Measurements from ENCODE around the gene C1orf141. TPM values are rescaled to one million over a fixed set of nuclear protein-coding genes. Genes with fewer than 3 reads are reported as not detected.
A peak's percentile ranks its signal among the peaks of the same experiment; 100 is the strongest.
"Not testable (repeated sequence)": the region's sequence is repeated elsewhere in the genome, so short reads cannot be mapped to it uniquely, and the experiment has no call there.

C1orf141 gene
- total and polyA plus RNA-seq, 4 donors: not detected

DNA sequence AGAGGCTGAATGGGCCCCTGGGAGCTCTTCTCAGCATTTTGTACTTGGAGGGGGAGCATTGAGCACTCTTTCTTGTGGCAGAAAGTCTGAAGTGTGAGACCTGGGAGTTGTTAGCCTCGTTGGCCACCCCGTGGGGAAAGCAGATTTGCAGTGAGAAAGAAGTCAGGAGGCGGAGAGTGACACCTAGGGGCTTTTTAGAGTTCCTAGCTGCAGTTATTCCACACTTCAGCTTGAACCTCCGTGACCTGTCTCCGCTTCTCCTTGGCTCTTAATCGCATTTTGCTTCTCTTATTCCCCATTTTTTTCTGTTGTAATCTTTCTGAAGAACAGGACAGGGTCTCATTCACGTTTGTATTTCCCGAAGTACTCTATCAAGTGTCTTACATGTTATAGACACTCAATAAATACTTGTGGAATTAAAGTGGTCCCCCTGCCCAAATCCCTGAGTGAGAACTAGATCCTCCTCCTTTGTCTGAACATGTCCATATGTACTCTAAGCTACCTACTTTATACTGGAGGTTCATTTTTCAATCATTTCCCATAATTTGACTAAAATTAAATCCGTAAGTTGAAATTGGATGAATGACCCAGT is 14.5 kb upstream of the C1orf141 start:
- TF ChIP-seq HNF4G (IDR thresholded peaks at IDR 0.05): no peak
- no peak for TF ChIP-seq NR2F2 (IDR thresholded peaks at IDR 0.05)
- TF ChIP-seq RAD21 (IDR thresholded peaks at IDR 0.05): peak; percentile 94 to 96
- TF ChIP-seq FOXA2 (IDR thresholded peaks at IDR 0.05): peak; percentile 6
- TF ChIP-seq ZBTB33 (IDR thresholded peaks at IDR 0.05): no peak
- no peak for TF ChIP-seq REST (IDR thresholded peaks at IDR 0.05)
- TF ChIP-seq CTCF (IDR thresholded peaks at IDR 0.05; ENCODE audit: low read depth, low read length, missing input control): peak; percentile 89
- TF ChIP-seq YY1 (IDR thresholded peaks at IDR 0.05): no peak
- peak; percentile 20 to 71 for TF ChIP-seq RXRA (IDR thresholded peaks at IDR 0.05)
- DNase-seq (ENCODE audit: low spot score): peak; percentile 57
- Histone ChIP-seq H3K36me3 (ENCODE audit: control insufficient read depth in 4 of 4, insufficient read depth in 3 of 4, low read depth in 1 of 4, low read length in 3 of 4) (no peaks in the 10 kb centered on the region), H3K4me1 (ENCODE audit: control insufficient read depth in 4 of 4, insufficient read depth in 4 of 4, low read length in 3 of 4) (peaks cover 0 to 9% (median 6%) of the 10 kb centered on the region in 4 donors), H3K27me3 (ENCODE audit: control insufficient read depth in 4 of 4, insufficient read depth in 4 of 4, low read length in 3 of 4) (no peaks in the 10 kb centered on the region), H3K9me3 (ENCODE audit: control insufficient read depth in 4 of 4, low read length in 3 of 4) (no peaks in the 10 kb centered on the region), H3K27ac (ENCODE audit: low read depth in 1 of 2, low read length in 2 of 2) (no peak overlapping the region), H3K4me3 (ENCODE audit: low read depth in 1 of 3, low read length in 3 of 3) (no peak overlapping the region), H3K9ac (ENCODE audit: low read depth in 1 of 2, low read length in 2 of 2) (peak overlapping the region in 1 of 2 donors; percentile 45)
- WGBS: 15% methylated on average over 9 of the region's 9 CpGs

GRCh38 chr1:67148516-67149178 is 13.9 kb upstream of the C1orf141 start:
- no peaks in the 10 kb centered on the region for H3K27me3 ChIP-seq (ENCODE audit: control insufficient read depth in 4 of 4, insufficient read depth in 4 of 4, low read length in 3 of 4)
- no peak for TF ChIP-seq ZBTB33 (IDR thresholded peaks at IDR 0.05)
- TF ChIP-seq, protein P1, sequence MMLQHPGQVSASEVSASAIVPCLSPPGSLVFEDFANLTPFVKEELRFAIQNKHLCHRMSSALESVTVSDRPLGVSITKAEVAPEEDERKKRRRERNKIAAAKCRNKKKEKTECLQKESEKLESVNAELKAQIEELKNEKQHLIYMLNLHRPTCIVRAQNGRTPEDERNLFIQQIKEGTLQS (IDR thresholded peaks at IDR 0.05): no peak
- TF ChIP-seq JUND (IDR thresholded peaks at IDR 0.05): no peak
- TF ChIP-seq, protein P2, sequence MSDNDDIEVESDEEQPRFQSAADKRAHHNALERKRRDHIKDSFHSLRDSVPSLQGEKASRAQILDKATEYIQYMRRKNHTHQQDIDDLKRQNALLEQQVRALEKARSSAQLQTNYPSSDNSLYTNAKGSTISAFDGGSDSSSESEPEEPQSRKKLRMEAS (IDR thresholded peaks at IDR 0.05): no peak
- no peak for TF ChIP-seq GABPA (IDR thresholded peaks at IDR 0.05 in 1 of 2, conservative IDR thresholded peaks at IDR 0.05 in 1 of 2)
- TF ChIP-seq RAD21 (IDR thresholded peaks at IDR 0.05): no peak
- TF ChIP-seq NR2F2 (IDR thresholded peaks at IDR 0.05): no peak
- TF ChIP-seq TAF1 (conservative IDR thresholded peaks at IDR 0.05): no peak
- no peak for TF ChIP-seq FOXA2 (IDR thresholded peaks at IDR 0.05)
- no peak for DNase-seq (ENCODE audit: low spot score)
- H3K27ac ChIP-seq (ENCODE audit: low read depth in 1 of 2, low read length in 2 of 2): no peak overlapping the region
- peak overlapping the region in 1 of 2 donors; percentile 45 for H3K9ac ChIP-seq (ENCODE audit: low read depth in 1 of 2, low read length in 2 of 2)
- WGBS: 49% methylated on average over 6 of the region's 6 CpGs
- peaks cover 0 to 9% (median 6%) of the 10 kb centered on the region in 4 donors for H3K4me1 ChIP-seq (ENCODE audit: control insufficient read depth in 4 of 4, insufficient read depth in 4 of 4, low read length in 3 of 4)
- no peak overlapping the region for H3K4me3 ChIP-seq (ENCODE audit: low read depth in 1 of 3, low read length in 3 of 3)
- no peaks in the 10 kb centered on the region for H3K9me3 ChIP-seq (ENCODE audit: control insufficient read depth in 4 of 4, low read length in 3 of 4)
- no peaks in the 10 kb centered on the region for H3K36me3 ChIP-seq (ENCODE audit: control insufficient read depth in 4 of 4, insufficient read depth in 3 of 4, low read depth in 1 of 4, low read length in 3 of 4)

DNA sequence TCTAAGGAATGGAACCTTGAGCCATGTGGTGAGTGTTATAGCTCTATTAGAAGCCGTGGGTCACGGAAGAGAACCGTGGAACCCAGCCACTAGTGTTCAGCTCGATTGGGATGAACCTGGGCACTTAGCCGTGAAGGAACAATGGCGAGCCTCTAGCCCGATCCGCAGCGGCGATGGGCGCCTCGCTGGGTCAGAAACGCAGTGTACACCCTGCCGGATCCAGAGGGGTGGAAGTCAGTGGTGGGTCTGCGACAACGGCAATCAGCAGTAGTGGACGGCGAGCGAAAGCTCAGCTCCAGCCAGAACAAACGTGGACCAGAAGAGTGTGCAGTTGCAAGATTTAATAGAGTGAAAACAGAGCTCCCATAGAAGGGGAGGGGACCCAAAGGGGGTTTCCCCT is 13.2 kb upstream of the C1orf141 start:
- not testable (repeated sequence) for H3K4me1 ChIP-seq (ENCODE audit: control insufficient read depth in 4 of 4, insufficient read depth in 4 of 4, low read length in 3 of 4); H3K27me3 ChIP-seq (ENCODE audit: control insufficient read depth in 4 of 4, insufficient read depth in 4 of 4, low read length in 3 of 4); H3K36me3 ChIP-seq (ENCODE audit: control insufficient read depth in 4 of 4, insufficient read depth in 3 of 4, low read depth in 1 of 4, low read length in 3 of 4); DNase-seq (ENCODE audit: low spot score); H3K27ac ChIP-seq (ENCODE audit: low read depth in 1 of 2, low read length in 2 of 2); H3K4me3 ChIP-seq (ENCODE audit: low read depth in 1 of 3, low read length in 3 of 3); H3K9me3 ChIP-seq (ENCODE audit: control insufficient read depth in 4 of 4, low read length in 3 of 4); H3K9ac ChIP-seq (ENCODE audit: low read depth in 1 of 2, low read length in 2 of 2)
- 96% methylated on average over 20 of the region's 20 CpGs for WGBS

Measured in liver (tissue), 9 donors.